Measurements from ENCODE around the gene SPATA32.

The SPATA32 gene

DNA sequence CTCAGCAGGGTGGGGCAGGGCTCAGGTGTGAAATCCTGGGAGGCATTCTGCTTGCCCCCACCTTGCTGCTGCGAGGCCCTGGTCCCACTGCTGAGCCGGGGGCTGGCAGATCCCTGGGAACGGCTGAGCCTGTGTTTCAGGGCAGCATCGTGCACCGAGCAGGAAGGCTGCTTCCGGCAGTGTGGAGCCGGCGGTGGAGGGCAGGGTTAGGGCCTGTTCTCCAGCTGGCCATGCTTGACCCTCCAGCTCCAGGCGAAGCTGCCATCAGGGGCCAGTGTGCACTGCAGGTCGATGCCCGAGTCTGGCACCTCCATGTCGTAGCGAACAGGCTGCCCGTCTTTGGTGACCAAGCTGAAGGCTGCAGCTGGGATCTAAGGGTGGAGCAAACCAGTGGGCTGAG, 2.5 kb upstream of the SPATA32 start:
- Histone ChIP-seq H3F3A (ENCODE audit: insufficient read depth, low read length) (0 out of 2 replicates have a peak, but pooled peaks cover 6% of the 10 kb centered on the region), H3K4me3 (ENCODE audit: low read length) (no peak overlapping the region), H3K4me1 (ENCODE audit: low read length) (no peaks in the 10 kb centered on the region), H3K36me3 (replicated peaks; ENCODE audit: insufficient read depth, low read length) (no peaks in the 10 kb centered on the region; the same call in 1 of the 2 replicates), H2AFZ (ENCODE audit: low read length) (no peak overlapping the region), H3K79me2 (ENCODE audit: low read length) (no peaks in the 10 kb centered on the region), H3K4me2 (ENCODE audit: low read depth, low read length) (no peak overlapping the region), H3K9ac (ENCODE audit: low read length) (no peak overlapping the region), H3K9me2 (replicated peaks; ENCODE audit: insufficient read depth, low read length) (no peaks in the 10 kb centered on the region), H3K27me3 (replicated peaks; ENCODE audit: insufficient read depth, low read length) (no peaks in the 10 kb centered on the region), H4K20me1 (ENCODE audit: insufficient read depth, low read length) (no peaks in the 10 kb centered on the region), H3K9me3 (replicated peaks; ENCODE audit: insufficient read depth, low read length) (no peaks in the 10 kb centered on the region), H3K27ac (ENCODE audit: low read length) (no peak overlapping the region)
- DNase-seq, result no peak
- TF ChIP-seq EZH2phosphoT487 (IDR thresholded peaks at IDR 0.05; ENCODE audit: low read length), result no peak

- H3K9me2 ChIP-seq (replicated peaks; ENCODE audit: insufficient read depth, low read length), result no peaks in the 10 kb centered on the region
- H3K4me2 ChIP-seq (ENCODE audit: low read depth, low read length), result no peak overlapping the region
- 0 out of 2 replicates have a peak, but pooled peaks cover 6% of the 10 kb centered on the region for H3F3A ChIP-seq (ENCODE audit: insufficient read depth, low read length)
- H3K4me1 ChIP-seq (ENCODE audit: low read length), result no peaks in the 10 kb centered on the region
- H3K36me3 ChIP-seq (replicated peaks; ENCODE audit: insufficient read depth, low read length), result no peaks in the 10 kb centered on the region; the same call in 1 of the 2 replicates
- H2AFZ ChIP-seq (ENCODE audit: low read length), result no peak overlapping the region
- H3K27ac ChIP-seq (ENCODE audit: low read length), result no peak overlapping the region
- H4K20me1 ChIP-seq (ENCODE audit: insufficient read depth, low read length), result no peaks in the 10 kb centered on the region
- no peak overlapping the region for H3K4me3 ChIP-seq (ENCODE audit: low read length)
- TF ChIP-seq EZH2 (optimal IDR thresholded peaks at IDR 0.05; ENCODE audit: low read depth, low read length) (no peak), EZH2phosphoT487 (IDR thresholded peaks at IDR 0.05; ENCODE audit: low read length) (no peak)
- TF ChIP-seq, protein P1, sequence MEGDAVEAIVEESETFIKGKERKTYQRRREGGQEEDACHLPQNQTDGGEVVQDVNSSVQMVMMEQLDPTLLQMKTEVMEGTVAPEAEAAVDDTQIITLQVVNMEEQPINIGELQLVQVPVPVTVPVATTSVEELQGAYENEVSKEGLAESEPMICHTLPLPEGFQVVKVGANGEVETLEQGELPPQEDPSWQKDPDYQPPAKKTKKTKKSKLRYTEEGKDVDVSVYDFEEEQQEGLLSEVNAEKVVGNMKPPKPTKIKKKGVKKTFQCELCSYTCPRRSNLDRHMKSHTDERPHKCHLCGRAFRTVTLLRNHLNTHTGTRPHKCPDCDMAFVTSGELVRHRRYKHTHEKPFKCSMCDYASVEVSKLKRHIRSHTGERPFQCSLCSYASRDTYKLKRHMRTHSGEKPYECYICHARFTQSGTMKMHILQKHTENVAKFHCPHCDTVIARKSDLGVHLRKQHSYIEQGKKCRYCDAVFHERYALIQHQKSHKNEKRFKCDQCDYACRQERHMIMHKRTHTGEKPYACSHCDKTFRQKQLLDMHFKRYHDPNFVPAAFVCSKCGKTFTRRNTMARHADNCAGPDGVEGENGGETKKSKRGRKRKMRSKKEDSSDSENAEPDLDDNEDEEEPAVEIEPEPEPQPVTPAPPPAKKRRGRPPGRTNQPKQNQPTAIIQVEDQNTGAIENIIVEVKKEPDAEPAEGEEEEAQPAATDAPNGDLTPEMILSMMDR (IDR thresholded peaks at IDR 0.05; ENCODE audit: low read length), result no peak
- H3K27me3 ChIP-seq (replicated peaks; ENCODE audit: insufficient read depth, low read length), result no peaks in the 10 kb centered on the region
- H3K9ac ChIP-seq (ENCODE audit: low read length), result no peak overlapping the region
- no peak for DNase-seq
- no peaks in the 10 kb centered on the region for H3K79me2 ChIP-seq (ENCODE audit: low read length)
- no peaks in the 10 kb centered on the region for H3K9me3 ChIP-seq (replicated peaks; ENCODE audit: insufficient read depth, low read length)
These were observed 1.6 kb upstream of the SPATA32 start for GRCh38 chr17:45263477-45263860.

DNA sequence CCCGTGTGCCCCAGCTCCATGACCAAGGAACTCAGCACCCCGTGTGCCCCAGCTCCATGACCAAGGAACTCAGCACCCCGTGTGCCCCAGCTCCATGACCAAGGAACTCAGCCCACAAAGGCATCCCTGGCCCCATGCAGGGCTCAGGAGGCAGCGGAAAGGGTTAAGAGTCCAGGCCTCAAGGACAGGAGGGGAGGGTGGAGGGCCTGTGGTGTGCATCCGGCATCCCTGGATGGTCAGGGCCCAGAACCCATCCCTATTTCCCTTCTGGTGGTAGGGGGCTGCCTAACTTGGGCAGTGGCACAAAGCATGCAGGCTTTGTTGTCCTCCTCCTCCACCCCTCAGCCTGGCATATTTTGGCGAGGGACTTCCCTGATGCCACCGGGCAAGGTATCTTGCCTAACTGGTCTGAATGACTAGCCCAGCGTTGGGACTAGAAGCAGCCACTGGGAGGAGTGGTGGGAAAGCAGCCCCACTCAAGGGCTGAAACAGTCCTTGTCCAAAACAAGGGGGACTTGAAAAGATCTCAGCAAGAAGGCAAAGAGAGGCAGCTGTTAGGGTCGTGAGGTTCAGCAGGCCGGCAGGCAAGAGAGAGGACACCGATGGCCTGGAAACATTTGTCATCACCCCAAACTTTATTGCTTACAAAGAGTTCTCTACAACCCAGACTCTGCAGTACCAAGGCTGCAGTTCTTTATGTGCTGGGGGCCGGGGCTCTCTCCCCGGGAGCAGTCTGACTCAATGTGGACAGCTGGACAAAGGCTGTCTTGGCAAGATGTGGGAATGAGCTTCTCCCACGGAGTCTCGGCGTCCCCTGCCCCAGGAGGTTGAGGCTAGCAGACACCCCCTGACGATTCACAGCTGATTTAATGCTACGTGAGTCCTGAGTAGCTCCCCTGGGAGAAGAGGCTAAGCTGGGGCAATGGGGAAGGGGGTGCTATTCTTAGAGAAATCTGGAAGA, 902 bp upstream of the SPATA32 start:
- H3K36me3 ChIP-seq (replicated peaks; ENCODE audit: insufficient read depth, low read length), result no peaks in the 10 kb centered on the region; the same call in 1 of the 2 replicates
- H3K9me3 ChIP-seq (replicated peaks; ENCODE audit: insufficient read depth, low read length), result no peaks in the 10 kb centered on the region
- 0 out of 2 replicates have a peak, but pooled peaks cover 6% of the 10 kb centered on the region for H3F3A ChIP-seq (ENCODE audit: insufficient read depth, low read length)
- H2AFZ ChIP-seq (ENCODE audit: low read length), result no peak overlapping the region
- H3K4me1 ChIP-seq (ENCODE audit: low read length), result no peaks in the 10 kb centered on the region
- no peak for DNase-seq
- no peak overlapping the region for H3K4me2 ChIP-seq (ENCODE audit: low read depth, low read length)
- no peaks in the 10 kb centered on the region for H4K20me1 ChIP-seq (ENCODE audit: insufficient read depth, low read length)
- no peaks in the 10 kb centered on the region for H3K79me2 ChIP-seq (ENCODE audit: low read length)
- no peaks in the 10 kb centered on the region for H3K27me3 ChIP-seq (replicated peaks; ENCODE audit: insufficient read depth, low read length)
- H3K9me2 ChIP-seq (replicated peaks; ENCODE audit: insufficient read depth, low read length), result no peaks in the 10 kb centered on the region
- no peak overlapping the region for H3K9ac ChIP-seq (ENCODE audit: low read length)
- TF ChIP-seq EZH2phosphoT487 (IDR thresholded peaks at IDR 0.05; ENCODE audit: low read length) (no peak), EZH2 (optimal IDR thresholded peaks at IDR 0.05; ENCODE audit: low read depth, low read length) (no peak)
- TF ChIP-seq, protein P1 (IDR thresholded peaks at IDR 0.05; ENCODE audit: low read length), result no peak
- no peak overlapping the region for H3K27ac ChIP-seq (ENCODE audit: low read length)
- no peak overlapping the region for H3K4me3 ChIP-seq (ENCODE audit: low read length)
